ENCODE data around the gene POU2AF1. TPM values are rescaled to one million over a fixed set of nuclear protein-coding genes. Genes with fewer than 3 reads are reported as not detected.

POU2AF1 gene
- total RNA-seq, 1 experiment from 2014 or later, result not detected

GRCh38 chr11:111359223-111360149, 19.6 kb downstream of the POU2AF1 start:
- no peaks in the 10 kb centered on the region for H3K9me3 ChIP-seq
- no peaks in the 10 kb centered on the region for H3K27me3 ChIP-seq
- no peak overlapping the region for H3K4me3 ChIP-seq
- H3K36me3 ChIP-seq, result no peaks in the 10 kb centered on the region
- no peak for DNase-seq

DNA sequence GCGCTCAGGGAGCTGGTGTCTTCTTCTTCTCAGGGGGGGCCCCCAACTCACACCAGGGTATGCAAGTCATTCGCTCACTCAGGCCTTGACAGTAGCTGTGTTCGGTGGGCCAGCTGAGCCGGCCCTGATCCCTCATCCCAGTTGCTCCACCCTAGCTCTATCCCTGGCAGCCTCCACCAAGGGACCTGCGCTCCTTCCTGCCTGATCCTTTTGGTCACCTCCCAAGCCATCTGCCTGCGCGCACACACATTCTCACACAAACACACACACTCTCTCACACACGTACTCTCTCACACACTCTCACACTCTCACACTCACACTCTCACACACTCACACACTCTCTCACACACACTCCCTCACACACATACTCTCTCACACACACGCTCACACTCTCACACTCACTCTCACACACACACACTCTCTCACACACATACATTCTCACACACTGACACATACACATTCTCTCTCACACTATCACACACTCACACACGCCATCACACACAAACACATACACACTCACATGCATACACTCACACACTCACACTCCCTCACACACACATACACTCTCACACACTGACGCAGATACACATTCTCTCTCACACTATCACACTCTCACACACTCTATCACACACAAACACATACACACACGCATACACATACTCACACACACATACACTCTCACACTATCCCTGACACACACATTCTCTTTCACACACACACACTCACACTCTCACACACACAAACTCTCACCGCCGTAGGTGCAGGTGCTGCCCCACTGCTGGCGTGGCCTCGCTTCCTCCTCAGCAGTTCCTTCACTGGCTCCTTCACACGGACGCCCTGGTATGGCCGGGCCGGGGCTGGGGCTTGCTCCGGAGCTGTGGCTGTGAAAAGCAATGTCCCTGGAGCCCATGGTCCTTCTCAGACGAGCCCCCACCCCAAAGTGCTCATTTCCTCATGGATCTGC, 20.8 kb downstream of the POU2AF1 start:
- Histone ChIP-seq H3K9me3 (no peaks in the 10 kb centered on the region), H3K36me3 (no peaks in the 10 kb centered on the region), H3K27me3 (no peaks in the 10 kb centered on the region), H3K4me3 (no peak overlapping the region)
- DNase-seq, result no peak

DNA sequence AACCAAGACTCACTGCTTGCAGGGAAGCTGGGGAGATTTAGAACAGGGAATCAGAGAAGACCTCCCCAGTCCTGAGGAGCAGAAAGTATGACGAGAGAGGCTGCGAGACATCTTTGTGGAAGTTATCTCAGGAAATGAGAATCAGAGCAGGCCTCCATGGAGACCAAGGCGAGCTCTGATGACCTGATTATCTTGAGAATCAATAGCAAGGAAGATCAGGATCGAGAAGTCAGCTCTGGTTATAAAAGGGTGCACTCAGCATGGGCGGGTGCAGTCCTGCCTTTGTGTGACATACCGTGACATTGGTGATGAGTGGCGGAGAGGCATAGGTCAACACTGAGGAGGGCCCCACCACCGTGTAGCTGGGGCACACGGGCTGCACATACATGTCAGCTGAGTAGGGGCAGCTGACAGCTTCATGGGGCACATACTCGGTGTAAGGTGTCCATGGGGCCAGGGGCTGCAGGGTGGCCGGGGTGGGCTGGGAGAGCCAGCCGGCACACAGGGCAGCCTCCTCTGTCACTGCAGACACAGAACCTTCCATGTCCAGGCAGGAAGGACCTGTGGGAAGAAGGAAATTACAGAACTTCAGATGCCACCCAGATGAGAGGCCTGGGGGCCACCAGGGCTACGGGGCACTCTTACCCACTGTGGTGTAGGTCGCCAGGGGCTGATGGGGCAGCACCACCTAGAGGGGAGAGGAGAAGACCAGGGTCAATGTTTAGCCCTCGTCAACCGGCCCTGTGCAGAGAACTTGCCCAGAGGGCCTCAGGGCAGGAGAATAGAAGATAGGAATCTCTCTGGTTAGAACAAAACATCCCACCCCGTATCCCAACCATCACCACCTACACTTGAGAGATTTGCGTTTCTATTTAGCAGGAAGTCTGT, 21.7 kb downstream of the POU2AF1 start:
- Histone ChIP-seq H3K36me3 (no peaks in the 10 kb centered on the region), H3K4me3 (no peak overlapping the region), H3K27me3 (no peaks in the 10 kb centered on the region), H3K9me3 (no peaks in the 10 kb centered on the region)
- DNase-seq, result no peak

DNA sequence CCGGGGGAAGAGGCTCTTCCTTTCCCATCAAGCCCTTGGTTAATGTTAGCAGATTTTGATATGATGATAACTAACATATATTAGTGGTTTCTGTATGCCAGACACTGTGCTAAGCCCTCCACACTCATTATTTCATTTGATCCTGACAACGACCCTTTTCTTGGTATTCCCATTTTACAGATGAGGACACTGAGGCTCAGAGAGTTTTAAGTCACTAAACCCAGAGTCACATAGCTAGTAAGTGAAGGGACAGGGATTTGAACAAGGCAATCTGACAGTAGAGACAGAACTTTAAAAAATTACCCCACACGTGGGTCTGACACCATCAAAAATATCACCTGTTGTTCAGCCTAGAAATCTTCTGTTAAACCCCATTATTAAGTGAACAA, 22.4 kb downstream of the POU2AF1 start:
- H3K4me3 ChIP-seq, result no peak overlapping the region
- DNase-seq, result no peak
- no peaks in the 10 kb centered on the region for H3K9me3 ChIP-seq
- no peaks in the 10 kb centered on the region for H3K27me3 ChIP-seq
- no peaks in the 10 kb centered on the region for H3K36me3 ChIP-seq

GRCh38 chr11:111355956-111356659, 23.0 kb downstream of the POU2AF1 start:
- no peak for DNase-seq
- H3K36me3 ChIP-seq, result no peaks in the 10 kb centered on the region
- no peaks in the 10 kb centered on the region for H3K27me3 ChIP-seq
- no peaks in the 10 kb centered on the region for H3K9me3 ChIP-seq
- H3K4me3 ChIP-seq, result no peak overlapping the region

DNA sequence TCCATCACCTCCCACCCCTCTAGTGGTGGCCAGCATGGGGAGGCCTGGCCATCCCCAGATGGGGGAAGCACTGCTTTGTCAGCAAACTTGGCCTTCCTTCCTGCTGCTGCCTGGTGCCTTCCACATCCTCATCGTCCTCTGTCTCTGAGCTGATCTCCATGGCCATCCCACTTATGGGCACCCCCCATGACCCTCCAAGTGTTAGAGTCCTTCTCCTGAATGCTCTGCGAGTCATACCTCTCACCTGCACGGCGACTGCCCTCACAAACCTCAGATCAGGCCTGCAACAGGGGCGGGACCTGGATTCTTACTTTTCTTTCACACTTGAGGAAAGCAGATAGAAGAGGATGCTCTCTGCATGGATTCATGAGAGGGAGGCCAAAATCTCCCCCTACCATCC, 24.0 kb downstream of the POU2AF1 start:
- no peak for DNase-seq
- H3K36me3 ChIP-seq, result no peaks in the 10 kb centered on the region

DNA sequence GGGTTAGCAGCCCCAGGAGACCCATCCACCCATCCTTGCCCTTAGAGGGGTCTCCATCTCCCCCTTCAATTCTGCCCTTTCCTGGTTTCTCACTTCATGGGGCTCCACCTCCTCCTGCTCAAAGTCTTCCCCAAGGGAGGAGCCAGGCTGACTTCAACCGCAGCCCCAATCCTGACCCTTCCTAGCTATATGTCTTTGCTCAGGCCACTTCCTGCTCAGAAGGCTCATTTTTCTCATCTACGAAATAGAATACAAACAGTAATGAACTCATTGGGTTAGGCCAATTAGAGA, 24.5 kb downstream of the POU2AF1 start:
- no peak for DNase-seq
- Histone ChIP-seq H3K36me3 (no peaks in the 10 kb centered on the region), H3K4me3 (no peak overlapping the region), H3K27me3 (no peaks in the 10 kb centered on the region), H3K9me3 (no peaks in the 10 kb centered on the region)

More for the DNA sequence above, 24.0 kb downstream of the POU2AF1 start:
- no peaks in the 10 kb centered on the region for H3K27me3 ChIP-seq
- H3K4me3 ChIP-seq, result no peak overlapping the region
- no peaks in the 10 kb centered on the region for H3K9me3 ChIP-seq

DNA sequence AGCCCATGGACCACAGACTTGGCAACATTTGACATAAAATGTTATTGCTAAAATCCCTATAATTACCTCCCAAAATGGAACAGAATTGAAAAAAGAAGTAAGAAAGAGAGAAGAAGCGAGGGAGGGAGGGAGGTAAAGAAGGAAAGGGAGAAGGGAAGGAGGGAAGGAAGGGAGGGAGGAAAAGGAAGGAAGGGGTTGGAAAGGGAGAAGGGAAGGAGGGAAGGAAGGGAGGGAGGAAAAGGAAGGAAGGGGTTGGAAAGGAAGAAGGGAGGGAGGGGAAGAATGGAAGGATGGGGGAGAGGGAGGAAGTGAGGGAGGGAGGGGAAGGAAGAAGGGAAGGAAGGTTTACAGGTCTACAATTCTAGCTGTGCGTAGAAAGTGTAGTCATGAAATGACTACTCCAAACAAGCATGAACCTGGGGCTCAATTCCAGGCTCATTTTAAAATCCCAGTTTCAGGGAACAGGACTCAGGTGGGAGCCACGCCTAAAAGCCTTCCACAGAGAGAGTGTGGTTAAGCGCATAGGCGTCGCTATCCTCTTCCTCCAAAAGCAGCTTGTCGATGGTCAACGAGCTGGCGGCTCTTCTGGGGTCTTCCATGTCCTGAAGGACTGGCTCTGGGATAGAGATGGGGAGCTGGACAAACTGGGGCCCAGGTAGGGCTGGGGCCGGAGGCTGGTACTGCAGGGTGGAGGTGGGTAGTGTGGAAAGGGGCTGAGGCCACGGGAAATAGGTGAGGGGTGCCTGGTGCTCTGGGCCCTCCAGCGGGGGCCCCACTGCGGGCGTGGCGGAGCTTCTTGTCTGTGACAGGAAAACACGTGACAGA, 25.1 kb downstream of the POU2AF1 start:
- H3K27me3 ChIP-seq, result no peaks in the 10 kb centered on the region
- H3K36me3 ChIP-seq, result no peaks in the 10 kb centered on the region
- H3K9me3 ChIP-seq, result no peaks in the 10 kb centered on the region
- no peak for DNase-seq
- H3K4me3 ChIP-seq, result no peak overlapping the region

- DNase-seq, result no peak
- no peak overlapping the region for H3K4me3 ChIP-seq
- H3K36me3 ChIP-seq, result no peaks in the 10 kb centered on the region
- no peaks in the 10 kb centered on the region for H3K9me3 ChIP-seq
- no peaks in the 10 kb centered on the region for H3K27me3 ChIP-seq
Observed at GRCh38 chr11:111352935-111353710, 26.0 kb downstream of the POU2AF1 start.

GRCh38 chr11:111352231-111352746, 26.8 kb downstream of the POU2AF1 start:
- no peak for DNase-seq
- no peaks in the 10 kb centered on the region for H3K36me3 ChIP-seq
- H3K4me3 ChIP-seq, result no peak overlapping the region
- no peaks in the 10 kb centered on the region for H3K27me3 ChIP-seq
- H3K9me3 ChIP-seq, result no peaks in the 10 kb centered on the region

DNA sequence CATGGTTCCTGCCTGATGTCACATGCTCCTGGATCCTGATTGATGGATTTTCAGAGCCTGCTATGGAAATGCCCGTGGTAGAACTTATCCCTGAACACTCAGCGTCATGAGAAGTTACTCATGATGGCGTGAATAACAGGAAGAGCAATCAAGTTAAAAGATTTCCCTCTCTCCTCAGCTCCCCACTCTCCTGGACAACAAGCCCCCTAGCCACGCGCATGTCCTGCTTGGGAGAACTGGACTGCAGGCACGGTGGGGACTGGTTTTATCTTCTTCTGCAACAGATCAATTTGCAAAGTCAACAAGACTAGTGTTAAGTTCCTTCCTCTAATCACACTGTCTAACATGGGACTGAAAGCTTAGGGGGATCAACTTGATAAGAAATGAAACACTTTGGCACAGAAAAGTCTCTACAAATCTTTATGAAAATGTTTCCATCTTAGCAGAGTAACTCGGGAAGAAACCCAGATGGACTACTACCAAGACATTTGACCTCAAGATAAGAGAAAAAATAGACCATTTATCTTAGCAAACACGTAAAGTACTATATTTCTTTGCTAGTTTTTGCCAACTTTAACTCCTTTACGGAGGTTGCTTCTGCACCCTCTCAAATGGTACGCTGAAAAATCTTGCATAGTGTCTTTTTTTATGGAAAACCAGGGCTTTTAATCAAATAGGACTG, 27.6 kb downstream of the POU2AF1 start:
- DNase-seq, result no peak

GRCh38 chr11:111350811-111351210, 28.3 kb downstream of the POU2AF1 start:
- Histone ChIP-seq H3K9me3 (no peaks in the 10 kb centered on the region), H3K27me3 (no peaks in the 10 kb centered on the region)

More for the DNA sequence above, 27.6 kb downstream of the POU2AF1 start:
- no peaks in the 10 kb centered on the region for H3K36me3 ChIP-seq
- H3K9me3 ChIP-seq, result no peaks in the 10 kb centered on the region
- no peaks in the 10 kb centered on the region for H3K27me3 ChIP-seq
- no peak overlapping the region for H3K4me3 ChIP-seq

DNA sequence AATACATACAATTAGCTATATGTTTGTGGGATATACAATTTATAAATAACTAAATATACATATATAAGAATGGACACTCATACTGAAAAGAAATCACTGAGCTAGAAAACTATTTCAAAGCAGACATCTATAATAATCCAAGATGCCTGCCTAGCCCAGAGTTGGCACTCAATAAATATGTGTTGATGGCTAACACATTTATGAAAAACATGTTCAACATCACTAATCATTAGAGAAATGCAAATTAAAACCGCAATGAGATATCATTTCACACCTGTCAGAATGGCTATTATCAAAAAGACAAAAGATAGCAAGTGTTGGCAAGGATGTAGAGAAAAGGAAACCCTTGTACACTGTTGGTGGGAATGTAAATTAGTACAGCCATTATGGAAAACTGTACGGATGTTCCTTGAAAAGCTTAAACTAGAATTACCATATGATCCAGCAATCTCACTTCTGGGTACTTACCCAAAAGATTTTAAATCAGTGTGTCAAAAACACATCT, 29.8 kb downstream of the POU2AF1 start:
- no peak for DNase-seq
- no peaks in the 10 kb centered on the region for H3K36me3 ChIP-seq
- no peaks in the 10 kb centered on the region for H3K9me3 ChIP-seq
- no peak overlapping the region for H3K4me3 ChIP-seq
- H3K27me3 ChIP-seq, result no peaks in the 10 kb centered on the region

More at GRCh38 chr11:111350811-111351210, 28.3 kb downstream of the POU2AF1 start:
- Histone ChIP-seq H3K4me3 (no peak overlapping the region), H3K36me3 (no peaks in the 10 kb centered on the region)
- DNase-seq, result no peak

GRCh38 chr11:111348147-111348546, 30.9 kb downstream of the POU2AF1 start:
- no peaks in the 10 kb centered on the region for H3K9me3 ChIP-seq
- H3K4me3 ChIP-seq, result no peak overlapping the region
- H3K36me3 ChIP-seq, result no peaks in the 10 kb centered on the region
- DNase-seq, result no peak
- H3K27me3 ChIP-seq, result no peaks in the 10 kb centered on the region
